ENCODE measurements around the gene FREM1. TPM values are rescaled to one million over a fixed set of nuclear protein-coding genes. Genes with fewer than 3 reads are reported as not detected.

The FREM1 gene
- total and polyA plus RNA-seq, 2 of the 13 experiments (the other 11 are each of a cell fraction or from before 2014, with no cell fraction given): 64.3 to 202 TPM

GRCh38 chr9:14888272-14888671, 22.0 kb downstream of the FREM1 start:
- POLR2A ChIA-PET: no interaction called here
- Histone ChIP-seq H3K9ac (ENCODE audit: insufficient read depth, low read depth, low read length) (no peak overlapping the region), H3K9me3 (ENCODE audit: low read length) (no peaks in the 10 kb centered on the region), H3K36me3 (replicated peaks in 1 of 2; ENCODE audit: control insufficient read depth in 1 of 2, insufficient read depth in 2 of 2, low read length in 2 of 2) (no peaks in the 10 kb centered on the region), H3K4me1 (ENCODE audit: insufficient read depth, low read length) (peaks cover 70% of the 10 kb centered on the region), H2AFZ (ENCODE audit: low read length) (no peak overlapping the region), H3K4me3 (replicated peaks in 1 of 3; ENCODE audit: insufficient read depth in 1 of 3, low read depth in 2 of 3, low read length in 3 of 3) (no peak overlapping the region), H3K27ac (ENCODE audit: extremely low read length, insufficient read depth, low read length) (no peak overlapping the region), H3K79me2 (ENCODE audit: insufficient read depth, low read length) (peaks cover 12% of the 10 kb centered on the region), H3K4me2 (ENCODE audit: low read depth, low read length) (peak overlapping the region; percentile 29; the same call in 1 of the 2 replicates), H3K27me3 (ENCODE audit: control insufficient read depth in 1 of 2, insufficient read depth in 2 of 2, low read length in 2 of 2) (no peaks in the 10 kb centered on the region), H4K20me1 (ENCODE audit: insufficient read depth, low read length) (no peaks in the 10 kb centered on the region)
- intact Hi-C loops (cut with micrococcal nuclease; ENCODE audit: unreplicated experiment) (no loop called here), in situ Hi-C loops (cut with HindIII; ENCODE audit: extremely low pct_ligation_motif_present, low pct_unique_long_range_greater_than_20kb) (no loop called here)
- DNase-seq (ENCODE audit: low spot score) (no peak), ATAC-seq (no peak; the same call in 2 of the 3 replicates), FAIRE-seq (no peak)
- TF ChIP-seq ARID3A (IDR thresholded peaks at IDR 0.05; ENCODE audit: low read depth, low read length): 0 out of 2 replicates have a peak, but pooled peaks have one; percentile 17
- peak; percentile 85; the same call in 1 of the 2 replicates for TF ChIP-seq KAT2B (IDR thresholded peaks at IDR 0.05; ENCODE audit: borderline replicate concordance, low read depth, low read length)
- TF ChIP-seq ELF3 (CRISPR knock-in tag; IDR thresholded peaks at IDR 0.05): 0 out of 2 replicates have a peak, but pooled peaks have one; percentile 35
- 0 out of 2 replicates have a peak, but pooled peaks have one; percentile 40 for TF ChIP-seq HNF1A (IDR thresholded peaks at IDR 0.05; ENCODE audit: low read depth)
- TF ChIP-seq HNF1A (CRISPR knock-in tag; IDR thresholded peaks at IDR 0.05; ENCODE audit: borderline replicate concordance): no peak
- TF ChIP-seq ZNF543 (CRISPR knock-in tag; IDR thresholded peaks at IDR 0.05): no peak
- TF ChIP-seq ZNF747 (CRISPR knock-in tag; IDR thresholded peaks at IDR 0.05; ENCODE audit: borderline replicate concordance): no peak
- BruUV-seq (replicated peaks): no TSS peak
- CTCF ChIA-PET (ENCODE audit: low intra/inter-chr PET ratio, low total read pairs): no interaction called here
- WGBS (ENCODE audit: low lambda C conversion rate): 91% methylated on average over 1 of the region's 1 CpG
